CD4-positive, alpha-beta T cell treated with Interferon alpha-2 for 1 hour (primary cell): ENCODE data around the gene RERE.

Source experiments
- DNase-seq, 2 donors: peaks; one replicate each; pipeline ENCODE4 v3.0.0-alpha.2; 2020 to 2022

RERE gene

DNA sequence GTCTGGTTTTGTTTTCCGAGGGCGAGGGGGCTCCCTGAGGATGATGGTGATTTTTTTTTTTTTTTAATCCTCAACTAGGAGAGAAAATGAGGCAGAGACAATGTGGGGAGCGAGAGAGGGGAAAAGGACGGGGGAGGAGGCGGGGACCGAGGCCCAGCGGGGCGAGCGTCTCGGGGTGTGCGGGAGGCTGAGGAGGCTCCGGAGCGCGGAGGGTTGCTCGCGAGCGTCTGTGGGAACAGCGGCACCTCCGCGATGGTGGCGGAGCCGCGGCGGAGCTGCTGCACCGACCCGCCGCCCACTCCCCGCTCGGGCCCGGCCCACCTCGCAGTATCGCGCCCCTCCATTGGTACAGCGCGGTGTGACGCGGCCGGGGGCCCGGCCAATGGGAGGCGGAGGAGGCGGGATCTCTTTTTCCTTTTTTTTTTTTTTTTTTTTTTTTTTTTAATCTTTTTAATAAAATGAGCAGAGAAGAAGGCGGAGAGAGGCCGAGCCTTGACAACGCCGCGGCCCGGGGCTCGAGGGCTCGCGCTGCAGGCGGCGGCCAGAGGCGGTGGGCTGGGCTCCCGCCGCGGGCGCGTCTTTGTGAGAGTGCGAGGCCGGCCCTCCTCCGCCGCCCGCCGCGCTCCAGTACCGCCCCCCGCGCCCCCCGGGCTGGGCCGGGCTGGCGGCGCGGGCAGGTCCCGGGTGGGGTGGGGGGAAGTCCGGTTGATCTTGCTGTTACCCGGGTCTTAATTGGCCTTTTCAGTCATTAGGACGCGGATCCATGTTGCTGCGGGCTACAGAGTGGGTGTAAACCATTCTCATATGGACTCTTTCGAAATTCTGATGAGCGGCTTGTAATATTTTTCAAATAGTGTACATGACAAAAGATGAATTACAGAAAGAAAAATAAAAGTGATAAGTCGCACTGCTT lies at the start of gene RERE:
Gene RERE, minus strand, starts transcription at position 229 of the 913 bp plus-strand sequence.
- peak; percentile 94 to 98 for DNase-seq

DNA sequence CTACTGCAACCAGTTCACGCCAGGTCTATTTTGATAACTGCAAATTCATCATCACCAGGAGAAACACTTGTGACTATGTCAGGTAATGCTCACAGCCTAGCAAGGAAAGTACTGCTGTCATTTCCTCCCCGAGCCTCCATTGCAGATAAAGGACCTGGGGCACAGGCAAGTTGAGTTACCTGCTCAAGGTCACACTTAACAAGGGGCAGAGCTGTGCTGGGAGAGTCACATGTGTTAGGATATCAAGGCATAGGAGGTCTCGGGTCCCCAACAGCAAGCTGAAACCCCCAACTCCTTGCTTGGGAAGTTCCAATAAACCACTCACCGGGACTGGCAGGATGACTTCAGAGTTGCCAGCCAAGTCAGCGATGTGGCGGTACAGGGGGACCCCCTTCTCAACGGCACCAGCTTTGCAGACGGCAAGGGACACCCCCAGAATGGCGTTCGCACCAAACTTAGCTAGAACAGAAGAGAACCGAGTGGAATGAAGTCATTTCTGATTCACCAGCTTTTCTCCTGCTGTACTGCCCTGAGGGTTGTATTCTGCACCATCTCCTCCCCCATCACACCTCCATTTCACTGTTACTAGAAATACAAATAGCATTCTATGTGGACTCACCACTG lies 49.5 kb upstream of the RERE start:
- DNase-seq = no peak

DNA sequence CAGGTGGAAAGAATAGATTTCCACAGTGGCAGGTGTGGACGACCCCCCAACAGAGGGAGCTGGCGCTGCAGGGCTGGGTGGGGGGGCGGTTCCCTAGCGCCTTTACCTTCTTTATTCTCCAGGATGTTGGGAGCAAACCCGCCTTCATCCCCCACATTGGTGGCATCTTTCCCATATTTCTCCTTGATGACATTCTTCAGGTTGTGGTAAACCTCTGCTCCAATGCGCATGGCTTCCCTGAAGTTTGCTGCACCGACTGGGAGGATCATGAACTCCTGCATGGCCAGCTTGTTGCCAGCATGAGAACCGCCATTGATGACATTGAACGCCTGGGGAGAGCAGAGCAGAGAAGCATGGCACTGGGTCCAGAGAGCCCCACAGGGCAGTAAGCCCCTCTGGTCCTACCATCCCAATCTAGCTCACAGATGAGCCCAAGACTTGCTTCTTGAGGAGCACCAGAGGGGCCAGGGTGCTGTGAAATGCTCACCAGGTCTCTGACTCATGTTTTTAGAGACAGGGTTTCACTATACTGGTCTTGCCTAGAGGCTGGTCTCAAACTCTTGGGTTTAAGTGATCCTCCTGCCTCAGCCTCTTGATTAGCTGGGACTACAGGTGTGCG lies 48.8 kb upstream of the RERE start:
- DNase-seq = no peak

DNA sequence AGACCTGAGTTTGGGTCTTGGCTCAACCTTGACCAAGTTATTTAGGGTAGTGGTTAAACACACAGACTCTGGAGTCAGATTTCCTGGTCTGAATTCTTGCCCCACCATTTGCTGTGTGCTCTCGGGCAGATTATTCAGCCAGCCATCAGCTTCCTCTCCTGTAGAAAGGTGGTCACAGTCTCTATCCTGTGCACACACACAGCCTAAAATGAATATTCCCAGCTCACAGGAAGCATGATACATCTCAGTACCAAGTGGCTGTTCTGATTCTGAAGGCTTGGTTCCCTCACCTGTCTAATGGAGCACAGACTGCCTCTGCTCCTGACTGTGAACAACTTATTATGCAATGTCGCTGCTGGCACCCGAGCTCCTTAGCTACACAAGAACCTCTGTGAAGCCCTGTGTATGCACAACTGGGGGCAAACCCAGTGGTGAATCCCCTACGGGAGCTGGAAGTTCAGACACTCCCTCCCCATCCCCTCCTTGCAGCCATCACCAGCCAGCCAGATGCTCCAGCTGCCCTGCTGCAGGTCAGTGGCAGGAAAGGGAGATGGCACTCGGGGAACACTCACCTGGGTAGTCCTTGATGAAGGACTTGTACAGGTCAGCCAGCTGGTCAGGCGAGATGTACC lies 47.4 kb upstream of the RERE start:
- no peak for DNase-seq

DNA sequence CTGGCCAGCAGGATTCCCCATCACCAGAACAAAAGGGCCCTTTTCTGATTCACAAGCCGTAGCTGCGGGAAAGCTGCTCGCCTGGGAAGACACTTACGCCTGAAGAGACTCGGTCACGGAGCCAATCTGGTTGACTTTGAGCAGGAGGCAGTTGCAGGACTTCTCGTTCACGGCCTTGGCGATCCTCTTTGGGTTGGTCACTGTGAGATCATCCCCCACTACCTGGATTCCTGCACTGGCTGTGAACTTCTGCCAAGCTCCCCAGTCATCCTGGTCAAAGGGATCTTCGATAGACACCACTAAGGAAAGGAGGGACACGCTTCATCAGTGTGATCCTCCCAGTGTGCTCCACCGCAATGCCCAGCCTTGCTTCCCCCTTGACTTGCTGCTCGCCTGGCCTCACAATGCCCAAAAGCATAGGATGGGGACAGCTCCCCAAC lies 46.4 kb upstream of the RERE start:
- DNase-seq = no peak

DNA sequence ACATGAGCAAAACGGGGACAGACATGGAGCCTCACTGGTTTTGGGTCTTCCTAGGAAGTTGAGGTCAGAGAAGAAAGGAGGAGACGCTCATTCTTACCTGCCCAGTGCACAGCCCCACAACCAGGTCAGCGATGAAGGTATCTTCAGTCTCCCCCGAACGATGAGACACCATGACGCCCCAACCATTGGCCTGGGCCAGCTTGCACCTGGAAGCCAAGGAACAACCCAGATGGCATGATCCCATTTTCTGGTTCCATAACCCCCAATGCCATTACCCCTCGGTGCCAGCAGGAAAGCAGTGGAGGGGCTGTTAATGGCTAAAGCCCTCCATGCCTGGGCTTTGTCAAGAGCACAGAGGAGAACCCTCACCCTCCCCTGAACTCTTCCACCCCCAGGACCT lies 45.7 kb upstream of the RERE start:
- no peak for DNase-seq

DNA sequence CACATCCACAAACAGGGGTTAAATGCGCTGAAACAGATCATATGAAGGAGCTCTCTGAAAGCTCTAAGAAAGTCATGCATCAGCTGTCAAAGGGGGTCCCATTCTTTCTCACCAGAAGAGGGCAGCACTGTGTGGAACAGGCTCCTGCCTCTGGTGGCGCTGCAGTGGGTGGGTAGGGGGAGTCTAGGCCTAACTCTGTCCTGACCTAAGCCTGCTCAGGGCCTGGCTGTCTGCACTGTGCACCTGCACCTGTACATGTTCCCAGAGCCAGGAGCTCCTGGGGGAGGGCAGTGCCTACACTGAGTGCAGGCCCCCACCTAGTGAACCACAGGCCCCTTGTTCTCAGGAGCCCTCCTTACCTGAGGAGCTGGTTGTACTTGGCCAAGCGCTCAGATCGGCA lies 45.1 kb upstream of the RERE start:
- DNase-seq = peak; percentile 33 to 61

DNA sequence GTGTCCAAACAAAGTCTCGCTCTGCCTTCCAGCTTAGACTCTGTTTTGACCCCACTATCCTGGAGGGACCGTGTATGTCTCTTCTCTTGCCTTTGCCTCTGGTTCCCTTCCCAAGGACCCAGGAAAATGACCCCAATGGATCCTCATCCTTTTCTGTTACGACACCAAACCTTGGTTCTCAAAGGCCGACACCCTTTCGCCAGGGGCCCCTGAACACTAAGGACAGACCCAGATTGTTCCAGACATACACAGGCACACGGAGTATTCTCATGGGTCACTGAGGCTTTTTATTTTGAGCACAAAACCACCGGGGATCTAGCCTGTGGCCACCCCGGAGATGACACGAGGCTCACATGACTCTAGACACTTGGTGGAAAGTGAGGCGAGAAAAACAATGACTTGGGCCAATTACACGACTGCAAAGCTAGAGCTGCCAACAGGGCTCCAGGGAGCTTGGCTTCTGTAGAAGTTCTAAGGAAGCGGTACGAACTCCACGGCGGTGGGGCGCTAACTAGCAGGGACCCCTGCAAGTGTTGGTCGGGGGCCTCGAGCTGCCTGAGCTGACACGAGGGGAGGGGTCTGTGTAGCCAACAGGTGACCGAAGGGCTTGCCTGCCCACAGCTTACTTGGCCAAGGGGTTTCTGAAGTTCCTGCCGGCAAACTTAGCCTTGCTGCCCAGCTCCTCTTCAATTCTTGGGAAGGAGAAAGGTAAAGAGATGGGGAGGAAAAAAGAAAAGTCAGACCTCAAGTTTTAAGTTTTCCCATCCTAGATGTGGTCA lies 43.5 kb upstream of the RERE start:
- no peak for DNase-seq

DNA sequence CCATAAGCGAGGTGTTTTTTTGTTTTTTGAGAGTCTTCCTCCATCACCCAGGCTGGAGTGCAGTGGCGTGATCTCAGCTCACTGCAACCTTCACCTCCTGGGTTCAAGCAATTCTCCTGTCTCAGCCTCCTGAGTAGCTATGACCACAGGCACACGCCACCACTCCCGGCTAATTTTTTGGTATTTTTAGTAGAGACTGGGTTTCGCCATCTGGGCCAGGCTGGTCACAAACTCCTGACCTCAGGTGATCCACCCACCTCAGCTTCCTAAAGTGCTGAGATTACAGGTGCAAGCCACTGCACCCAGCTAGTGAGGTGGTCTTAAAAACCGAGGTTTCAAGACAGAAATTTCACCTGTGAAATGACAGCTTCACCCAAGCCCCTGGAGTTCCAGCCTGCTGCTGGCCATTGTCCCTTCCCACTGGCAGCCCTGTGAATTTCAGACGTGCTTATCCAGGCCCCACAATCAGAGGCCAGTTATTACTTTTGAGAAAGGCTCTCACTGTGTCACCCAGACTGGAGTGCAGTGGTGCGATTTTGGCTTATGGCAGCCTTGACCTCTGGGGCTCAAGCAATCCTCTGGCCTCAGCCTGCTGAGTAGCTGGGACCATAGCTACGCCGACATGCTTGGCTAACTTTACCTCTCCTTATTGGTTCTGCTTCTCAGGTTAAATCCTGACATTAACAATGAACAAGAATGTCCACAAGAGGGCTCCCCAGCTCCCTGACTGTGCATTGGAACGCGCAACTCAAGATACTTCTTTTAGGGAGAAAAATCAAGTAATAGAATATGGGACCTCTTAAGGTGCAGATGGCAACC lies 41.7 kb upstream of the RERE start:
- peak; percentile 51 to 73 for DNase-seq

DNA sequence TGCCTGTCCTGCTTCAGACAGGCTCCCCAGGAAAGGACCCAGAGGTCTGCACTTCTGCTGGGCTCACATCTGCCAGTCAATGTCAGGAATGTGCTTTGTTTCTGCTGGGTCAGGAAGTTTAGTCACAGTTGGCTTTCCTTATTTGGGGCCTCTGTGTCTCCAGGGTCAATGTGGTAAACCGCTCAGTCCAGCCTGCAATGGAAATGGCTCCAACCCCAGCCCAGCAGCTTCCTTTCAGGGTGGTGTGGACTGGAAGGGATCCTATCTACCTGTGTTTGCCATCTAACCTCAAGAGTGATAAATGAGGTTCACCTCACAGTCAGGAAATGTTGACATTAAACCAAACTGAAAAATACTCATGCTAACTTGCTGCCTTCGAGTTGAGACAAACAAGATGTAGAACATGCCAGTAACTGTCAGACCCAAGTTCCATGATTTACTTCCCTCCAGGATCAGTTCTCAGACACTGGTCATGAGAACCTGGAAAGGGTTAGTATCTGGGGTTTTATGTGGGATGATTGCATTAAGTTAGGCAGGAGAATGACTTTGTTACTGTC lies 40.8 kb upstream of the RERE start:
- no peak for DNase-seq

DNA sequence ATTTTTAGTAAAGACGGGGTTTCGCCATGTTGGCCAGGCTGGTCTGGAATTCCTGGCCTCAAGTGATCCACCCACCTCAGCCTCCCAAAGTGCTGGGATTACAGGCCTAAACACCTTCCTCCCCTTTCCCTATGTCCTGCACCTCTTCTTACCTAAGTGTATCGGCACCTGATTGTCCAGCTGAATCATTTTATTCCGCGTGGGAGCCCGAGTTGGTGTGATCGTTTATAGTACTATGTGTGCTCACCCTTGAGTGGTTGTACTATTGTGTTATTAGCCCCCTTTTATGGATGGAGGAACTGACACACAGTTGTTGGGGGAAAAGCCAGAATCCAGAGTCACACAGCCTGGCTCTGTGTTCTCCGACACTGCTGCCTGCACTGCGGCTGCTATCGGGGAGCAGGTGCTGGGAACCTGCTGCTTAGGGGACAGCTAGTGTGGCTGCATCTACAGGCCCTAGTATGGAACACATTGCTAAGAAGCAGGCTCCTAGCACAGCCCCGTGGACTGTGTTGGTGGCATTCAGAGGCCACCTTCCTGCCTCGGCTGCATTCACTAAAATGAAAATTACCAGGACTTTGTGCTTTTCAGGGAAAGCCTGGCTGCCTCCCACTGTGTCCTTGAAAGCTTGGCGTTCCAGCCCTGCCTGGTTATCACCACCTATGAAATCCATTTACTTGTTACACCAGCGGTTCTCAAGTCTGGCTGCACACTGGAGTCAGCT lies 39.4 kb upstream of the RERE start:
- DNase-seq = no peak

DNA sequence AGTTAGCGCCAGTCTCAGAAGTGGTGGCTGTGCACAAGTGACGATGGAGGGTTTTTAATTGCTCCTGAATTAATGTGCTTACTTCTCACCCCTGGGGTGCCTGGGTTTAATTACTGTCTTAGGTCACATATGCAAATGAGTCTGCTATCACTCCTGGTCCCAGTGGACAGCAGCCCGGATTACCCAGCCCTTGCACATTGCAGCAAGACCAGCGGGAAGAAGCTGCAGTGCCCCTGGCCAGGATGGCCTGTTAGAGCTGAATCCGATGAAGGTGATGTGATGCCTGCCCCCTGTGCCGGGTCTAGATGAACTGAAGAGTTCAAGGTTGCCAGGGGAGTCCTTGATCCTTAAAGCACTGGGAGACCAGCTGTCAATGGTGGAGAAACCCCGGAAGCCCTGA lies 36.8 kb upstream of the RERE start:
- no peak for DNase-seq

DNA sequence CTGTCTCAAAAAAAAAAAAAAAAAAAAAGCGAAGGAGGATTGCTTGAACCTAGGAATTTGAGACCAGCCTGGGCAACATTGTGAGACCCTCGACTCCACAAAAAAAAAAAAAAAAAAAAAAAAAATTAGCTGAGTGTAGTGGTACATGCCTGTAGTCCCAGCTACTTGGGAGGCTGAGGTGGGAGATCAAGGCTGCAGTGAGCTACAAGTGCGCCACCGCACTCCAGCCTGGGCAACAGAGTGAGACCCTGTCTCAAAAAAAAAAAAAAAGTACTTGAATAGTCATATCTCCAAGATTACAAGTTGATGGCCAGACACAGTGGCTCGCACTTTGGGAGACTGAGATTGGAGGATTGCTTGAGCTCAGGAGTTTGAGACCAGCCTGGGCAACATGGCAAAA lies 33.6 kb upstream of the RERE start:
- DNase-seq = no peak

DNA sequence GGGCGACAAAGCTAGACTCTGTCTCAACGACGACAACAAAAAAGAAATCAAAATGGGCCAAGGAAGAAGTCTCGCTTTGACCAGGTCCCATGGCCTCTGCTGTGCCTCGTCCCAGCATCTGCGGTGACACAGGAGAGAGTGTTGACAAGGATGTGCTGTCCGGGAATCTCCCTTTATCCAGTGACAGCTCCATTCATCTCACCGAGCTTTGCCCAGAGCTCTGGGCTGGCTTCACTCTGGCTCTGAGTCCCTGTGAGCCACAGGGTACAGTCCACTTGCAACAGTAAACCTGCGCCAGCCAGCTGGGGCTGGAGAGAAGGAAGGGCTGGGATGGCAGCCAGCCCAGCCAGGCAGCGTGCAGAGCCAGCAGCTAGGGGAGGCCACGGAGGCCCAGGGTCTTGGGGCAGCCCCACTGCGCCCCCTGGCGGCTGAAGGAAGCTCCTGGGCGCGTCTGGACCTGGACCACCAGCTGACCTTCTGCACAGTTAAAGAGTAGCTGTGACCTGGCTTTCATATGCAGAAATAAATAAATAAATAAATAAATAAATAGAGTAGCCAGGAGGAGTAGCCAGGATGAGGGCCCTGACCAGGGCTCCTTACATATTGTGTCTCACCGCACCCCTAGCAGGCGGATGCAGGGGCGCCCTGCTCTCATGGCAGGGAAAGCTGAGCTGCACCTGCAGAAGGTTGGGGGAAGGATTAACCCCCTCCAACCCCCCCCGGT lies 31.4 kb upstream of the RERE start:
- DNase-seq = peak; percentile 70 to 76

DNA sequence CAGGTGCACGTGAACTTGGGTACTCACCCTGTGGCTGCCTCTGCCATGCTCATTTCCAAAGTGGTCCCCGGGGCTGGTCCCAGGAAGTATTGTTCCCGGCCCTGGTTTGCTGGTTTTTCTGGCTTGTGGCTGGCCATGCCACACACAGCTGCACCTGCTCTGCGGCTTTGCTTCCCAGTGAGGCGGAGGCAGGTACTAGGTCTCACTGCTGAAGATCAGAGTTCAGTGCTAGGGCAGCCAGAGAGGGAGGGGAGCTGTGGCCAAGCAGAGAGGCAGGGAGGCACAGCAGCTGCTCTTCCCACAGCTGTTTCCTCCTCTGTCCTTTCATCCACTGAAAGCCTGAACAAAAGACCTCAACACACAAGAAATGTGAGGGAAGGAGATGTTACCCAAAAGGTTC lies 30.6 kb upstream of the RERE start:
- no peak for DNase-seq

DNA sequence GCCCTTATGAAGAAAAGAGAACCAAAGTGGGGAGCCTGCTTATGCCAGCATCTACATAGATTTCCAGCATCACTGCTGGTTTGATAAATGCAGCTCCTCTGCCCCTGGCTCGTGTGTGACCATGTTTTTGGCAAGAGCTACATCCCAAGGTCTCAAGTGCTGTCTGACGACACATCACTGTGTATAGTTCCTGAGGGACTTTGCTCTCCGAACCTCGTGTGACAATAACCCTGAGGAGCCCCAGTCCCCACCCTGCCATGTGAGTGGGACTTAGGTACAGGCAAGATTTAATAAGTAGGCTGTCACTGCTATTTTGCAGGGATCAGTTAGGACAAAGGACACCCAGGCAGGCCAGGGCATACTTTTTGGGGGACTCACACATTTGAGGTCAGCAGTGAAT lies 28.8 kb upstream of the RERE start:
- DNase-seq = no peak

DNA sequence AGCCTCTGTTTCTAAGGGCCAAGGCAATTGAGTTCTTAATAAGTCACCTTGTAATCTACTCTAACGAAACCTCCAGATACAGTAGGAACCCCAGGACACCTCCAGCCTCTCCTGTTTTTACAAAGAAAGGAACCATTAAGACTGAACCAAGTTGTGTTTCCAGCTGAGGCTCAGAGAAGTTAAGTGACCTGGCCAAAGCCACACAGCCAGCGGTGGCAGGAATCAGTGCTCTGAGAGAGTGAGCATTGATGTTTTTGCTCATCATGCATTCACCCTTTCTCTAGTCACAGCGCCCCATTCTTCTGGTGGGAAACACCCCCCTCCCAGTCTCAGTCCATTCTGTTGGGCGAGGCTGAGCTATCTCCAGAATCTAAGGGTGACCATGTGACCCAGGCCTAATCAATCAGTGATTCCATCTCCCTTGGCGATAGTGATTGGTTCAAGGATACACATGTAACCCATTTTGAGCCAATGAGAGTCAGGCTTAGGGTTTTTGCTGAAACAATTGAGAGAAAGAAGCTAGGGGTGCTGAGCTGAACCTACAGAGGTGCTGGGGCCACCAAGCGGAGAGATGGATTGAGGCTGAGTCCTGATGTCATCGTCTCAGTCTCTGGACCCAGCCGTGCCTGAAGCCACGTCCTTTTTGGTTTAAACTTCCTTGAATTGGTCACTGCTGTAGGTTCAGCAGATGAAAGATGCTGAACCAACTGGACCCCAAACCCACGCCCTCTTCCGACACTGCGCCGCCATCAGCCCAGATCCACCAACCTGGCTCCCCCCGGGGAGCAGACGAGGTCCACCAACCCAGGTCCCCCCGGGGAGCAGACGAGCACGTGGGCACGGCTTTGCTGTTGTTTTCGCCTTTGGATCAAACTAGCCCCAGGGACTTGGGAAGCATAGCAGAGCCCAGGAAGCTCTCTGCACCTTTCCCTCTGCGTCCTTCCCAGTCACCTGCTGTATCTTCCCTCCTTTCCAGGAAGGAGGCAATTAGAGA lies 28.0 kb upstream of the RERE start:
- DNase-seq = no peak

DNA sequence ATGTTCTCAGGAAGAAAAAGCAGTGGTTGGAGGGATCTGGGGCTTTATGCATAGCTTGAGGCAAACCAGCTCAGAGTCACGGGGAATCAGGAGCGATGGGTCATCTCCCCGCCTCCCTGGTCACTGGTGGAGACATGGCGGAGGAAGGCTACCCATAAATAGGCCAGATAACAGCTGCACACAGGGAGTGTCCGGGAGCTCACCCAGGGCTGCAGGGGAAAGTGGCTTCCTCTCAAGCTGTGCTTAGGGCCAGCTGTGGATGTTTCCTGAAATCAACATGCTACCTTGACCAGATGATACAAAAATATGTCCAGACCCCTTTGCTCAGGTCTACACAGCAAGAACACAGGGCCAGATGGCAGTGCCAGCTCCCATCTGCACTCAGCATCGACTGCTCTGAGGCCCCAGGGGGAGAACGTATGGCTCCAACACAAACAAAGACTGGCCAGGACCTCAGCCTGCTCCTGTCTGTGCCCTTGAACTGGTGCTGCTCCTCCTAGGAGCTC lies 27.1 kb upstream of the RERE start:
- no peak for DNase-seq
